MM.1S (cell line): Measurements from ENCODE around the gene SART3.

ENCODE experiments used
- EZH2 ChIP-seq: fragments of 300-600 bp; sonication (generic); optimal IDR thresholded peaks from 2 replicates; pipeline ENCODE3; 2017; ENCODE audit warnings: low read depth, mild to moderate bottlenecking, antibody characterized with exemption, low read length, mixed read lengths
- TF ChIP-seq, protein P1 (sequence below): fragments of 300-600 bp; sonication (generic); IDR thresholded peaks from 2 replicates; pipeline ENCODE4 v1.5.1; 2016; ENCODE audit warnings: antibody characterized with exemption, low read length, mixed read lengths

DNA sequence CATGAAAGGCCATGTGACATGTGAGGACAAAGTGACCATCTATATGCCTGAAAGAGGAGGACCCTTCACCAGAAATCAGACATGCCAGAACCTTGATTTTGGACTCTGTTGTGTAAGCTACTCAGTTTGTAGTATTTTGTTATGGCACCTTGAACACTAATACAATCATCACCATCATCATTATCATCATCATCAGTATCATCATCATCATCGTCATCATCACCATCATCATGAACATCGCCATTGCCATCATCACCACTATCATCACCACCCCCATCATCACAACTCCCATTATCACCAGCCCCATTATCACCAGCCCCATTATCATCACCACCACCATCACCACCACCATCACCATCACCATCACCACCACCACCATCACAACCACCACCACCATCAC is 17.3 kb upstream of the SART3 start:
- TF ChIP-seq, protein P1, sequence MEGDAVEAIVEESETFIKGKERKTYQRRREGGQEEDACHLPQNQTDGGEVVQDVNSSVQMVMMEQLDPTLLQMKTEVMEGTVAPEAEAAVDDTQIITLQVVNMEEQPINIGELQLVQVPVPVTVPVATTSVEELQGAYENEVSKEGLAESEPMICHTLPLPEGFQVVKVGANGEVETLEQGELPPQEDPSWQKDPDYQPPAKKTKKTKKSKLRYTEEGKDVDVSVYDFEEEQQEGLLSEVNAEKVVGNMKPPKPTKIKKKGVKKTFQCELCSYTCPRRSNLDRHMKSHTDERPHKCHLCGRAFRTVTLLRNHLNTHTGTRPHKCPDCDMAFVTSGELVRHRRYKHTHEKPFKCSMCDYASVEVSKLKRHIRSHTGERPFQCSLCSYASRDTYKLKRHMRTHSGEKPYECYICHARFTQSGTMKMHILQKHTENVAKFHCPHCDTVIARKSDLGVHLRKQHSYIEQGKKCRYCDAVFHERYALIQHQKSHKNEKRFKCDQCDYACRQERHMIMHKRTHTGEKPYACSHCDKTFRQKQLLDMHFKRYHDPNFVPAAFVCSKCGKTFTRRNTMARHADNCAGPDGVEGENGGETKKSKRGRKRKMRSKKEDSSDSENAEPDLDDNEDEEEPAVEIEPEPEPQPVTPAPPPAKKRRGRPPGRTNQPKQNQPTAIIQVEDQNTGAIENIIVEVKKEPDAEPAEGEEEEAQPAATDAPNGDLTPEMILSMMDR = no peak
- TF ChIP-seq EZH2 = no peak
